HG03159 (cell line): ENCODE results near the gene SRBD1.

Source experiments
- ATAC-seq: cut with Tn5 transposase; IDR thresholded peaks from one replicate; pipeline ENCODE4 v1.9.1; 2021; ENCODE audit warnings: mild to moderate bottlenecking, moderate library complexity; ENCODE audit not compliant: unreplicated experiment

SRBD1 gene

GRCh38 chr2:45611020-45611859 is at the start of gene SRBD1:
TSS of gene SRBD1 (minus strand) at chr2:45611267. CDS start at chr2:45605441, 5,826 bp downstream.
- peak; percentile 93 for ATAC-seq

GRCh38 chr2:45654250-45654649 is 43.2 kb upstream of the SRBD1 start:
- ATAC-seq, result no peak

GRCh38 chr2:45653122-45653913 is 42.3 kb upstream of the SRBD1 start:
- ATAC-seq, result no peak

- ATAC-seq, result no peak
These were observed 41.3 kb upstream of the SRBD1 start for GRCh38 chr2:45652090-45653031.

GRCh38 chr2:45651415-45652089 is 40.5 kb upstream of the SRBD1 start, which contains the start of gene PRKCE:
TSS of gene PRKCE (plus strand) at chr2:45651675.
- ATAC-seq, result peak; percentile 17

GRCh38 chr2:45650851-45651414 is 39.9 kb upstream of the SRBD1 start:
- ATAC-seq, result peak; percentile 69

GRCh38 chr2:45649858-45650811 is 39.1 kb upstream of the SRBD1 start:
- peak; percentile 15 for ATAC-seq

GRCh38 chr2:45649462-45649857 is 38.4 kb upstream of the SRBD1 start:
- ATAC-seq, result no peak

- no peak for ATAC-seq
These were observed 37.6 kb upstream of the SRBD1 start for GRCh38 chr2:45648636-45649035.

GRCh38 chr2:45647986-45648520 is 37.0 kb upstream of the SRBD1 start:
- no peak for ATAC-seq

GRCh38 chr2:45647356-45647755 is 36.3 kb upstream of the SRBD1 start:
- no peak for ATAC-seq

- ATAC-seq, result no peak
These were observed 35.2 kb upstream of the SRBD1 start for GRCh38 chr2:45646289-45646688.

GRCh38 chr2:45643543-45644542 is 32.8 kb upstream of the SRBD1 start:
- ATAC-seq, result peak; percentile 73

- no peak for ATAC-seq
These were observed 32.0 kb upstream of the SRBD1 start for GRCh38 chr2:45643095-45643494.

GRCh38 chr2:45640576-45640975 is 29.5 kb upstream of the SRBD1 start:
- no peak for ATAC-seq

GRCh38 chr2:45637440-45637839 is 26.4 kb upstream of the SRBD1 start:
- ATAC-seq, result peak; percentile 76

GRCh38 chr2:45636008-45636407 is 24.9 kb upstream of the SRBD1 start:
- ATAC-seq, result no peak
